ENCODE results near the gene CDX2. TPM values are rescaled to one million over a fixed set of nuclear protein-coding genes. Genes with fewer than 3 reads are reported as not detected.

CDX2 gene
- total and polyA plus RNA-seq, 10 of the 15 experiments (the other 5 are each of a cell fraction or from before 2014, with no cell fraction given) = 0.15 TPM; not detected in 9

- intact Hi-C loops (cut with micrococcal nuclease; ENCODE audit: unreplicated experiment) (no loop called here), in situ Hi-C loops (cut with MboI) (no loop called here)
- Histone ChIP-seq H3K27ac (ENCODE audit: control insufficient read depth, insufficient read depth) (no peak overlapping the region), H3K79me2 (ENCODE audit: control insufficient read depth, insufficient read depth, low read length) (no peaks in the 10 kb centered on the region), H2AFZ (ENCODE audit: control insufficient read depth, low read depth, low read length) (no peak overlapping the region), H3K4me1 (ENCODE audit: control insufficient read depth, insufficient read depth, low read length) (no peaks in the 10 kb centered on the region), H3K27me3 (replicated peaks in 1 of 2; ENCODE audit: control insufficient read depth in 2 of 2, insufficient read depth in 2 of 2, low read length in 1 of 2) (peaks cover 19 to 22% of the 10 kb centered on the region in 2 experiments), H3K4me2 (ENCODE audit: control insufficient read depth, insufficient read depth) (no peak overlapping the region), H3K4me3 (no peak overlapping the region), H3K9ac (ENCODE audit: control insufficient read depth, insufficient read depth, low read length) (no peak overlapping the region), H3K36me3 (ENCODE audit: control insufficient read depth in 2 of 2, insufficient read depth in 2 of 2, low read length in 1 of 2) (no peaks in the 10 kb centered on the region), H3K9me3 (replicated peaks; ENCODE audit: control insufficient read depth, insufficient read depth, low read length) (no peaks in the 10 kb centered on the region), H4K20me1 (ENCODE audit: control insufficient read depth, insufficient read depth) (no peaks in the 10 kb centered on the region)
- ChIA-PET CTCF (no interaction called here), RAD21 (ENCODE audit: unreplicated experiment) (no interaction called here), SMC1A (ENCODE audit: uncharacterized antibody, unreplicated experiment) (no interaction called here), POLR2A (no interaction called here)
- FAIRE-seq (no peak), DNase-seq (ENCODE audit: low read depth, low spot score) (no peak), ATAC-seq (no peak)
- no TSS peak for BruUV-seq (replicated peaks)
- 15% methylated on average over 16 of the region's 18 CpGs for WGBS (ENCODE audit: insufficient coverage, insufficient replicate concordance, low lambda C conversion rate, missing lambda C conversion rate)
- TF ChIP-seq MLLT1 (IDR thresholded peaks at IDR 0.05) = no peak
- no peak for TF ChIP-seq ZNF217 (IDR thresholded peaks at IDR 0.05)
- TF ChIP-seq NR2F1 (conservative IDR thresholded peaks at IDR 0.05) = no peak
- no peak for TF ChIP-seq POLR2AphosphoS5 (IDR thresholded peaks at IDR 0.05; ENCODE audit: low read length)
- no peak for TF ChIP-seq NRF1 (conservative IDR thresholded peaks at IDR 0.05; ENCODE audit: low read depth, low read length)
- TF ChIP-seq SMC3 (IDR thresholded peaks at IDR 0.05; ENCODE audit: borderline replicate concordance, low read length) = no peak
- no peak for TF ChIP-seq ZBTB40 (IDR thresholded peaks at IDR 0.05; ENCODE audit: borderline replicate concordance)
- TF ChIP-seq PKNOX1 (IDR thresholded peaks at IDR 0.05) = no peak
- TF ChIP-seq E2F8 (IDR thresholded peaks at IDR 0.05; ENCODE audit: low read depth, partially characterized antibody) = no peak
- no peak for TF ChIP-seq HDAC2 (IDR thresholded peaks at IDR 0.05)
- TF ChIP-seq CHD1 (IDR thresholded peaks at IDR 0.05; ENCODE audit: low read depth, low read length) = no peak
- no peak for TF ChIP-seq PAX8 (IDR thresholded peaks at IDR 0.05)
- no peak for TF ChIP-seq SKIL (IDR thresholded peaks at IDR 0.05; ENCODE audit: low read depth, poor library complexity, severe bottlenecking)
These were observed 1.8 kb downstream of the CDX2 start for GRCh38 chr13:27967203-27967735.

All from GM12878 (cell line).